DND-41 (cell line): ENCODE measurements around the gene CSNK1G1.

ENCODE experiments used
- ATAC-seq: fragments of 200-7000 bp; cut with Tn5 transposase; 3 replicates; pipeline ENCODE4 v1.9.1; 2021; ENCODE audit warnings: low read depth; ENCODE audit not compliant: insufficient read depth
- DNase-seq: peaks from one replicate; pipeline ENCODE4 v3.0.0-alpha.2; 2020
- H2AFZ ChIP-seq: 2 replicates; pipeline ENCODE4 v1.6.0; 2012; ENCODE audit warnings: low read depth, low read length
- H3K27ac ChIP-seq: 2 replicates; pipeline ENCODE4 v1.5.1; 2012; ENCODE audit warnings: low read length, inconsistent platforms
- H3K27me3 ChIP-seq: fragments of 200-600 bp; sonication (generic); 2 replicates; pipeline ENCODE4 v1.6.0; 2012; ENCODE audit warnings: low read length, mild to moderate bottlenecking, inconsistent platforms; ENCODE audit not compliant: insufficient read depth, poor library complexity
- H3K36me3 ChIP-seq: 2 replicates; pipeline ENCODE4 v1.5.1; 2012; ENCODE audit warnings: low read length, inconsistent platforms; ENCODE audit not compliant: insufficient read depth
- H3K4me1 ChIP-seq: 2 replicates; pipeline ENCODE4 v1.5.1; 2012; ENCODE audit warnings: mild to moderate bottlenecking, low read length; ENCODE audit not compliant: insufficient read depth
- H3K4me2 ChIP-seq: 2 replicates; pipeline ENCODE4 v1.6.0; 2012; ENCODE audit warnings: mild to moderate bottlenecking, moderate library complexity, low read length, inconsistent platforms; ENCODE audit not compliant: insufficient read depth
- H3K4me3 ChIP-seq, 2 experiments: fragments of 200-600 bp in 1 of 2; shearing (Covaris generic) in 1 of 2; 2 replicates each; pipeline ENCODE4 v1.5.1; 2012 to 2016; ENCODE audit warnings: inconsistent platforms in 2 of 2, low read length in 2 of 2, mild to moderate bottlenecking in 2 of 2, low read depth in 1 of 2, moderate library complexity in 1 of 2
- H3K79me2 ChIP-seq: 2 replicates; pipeline ENCODE4 v1.6.0; 2012; ENCODE audit warnings: low read length, inconsistent platforms; ENCODE audit not compliant: insufficient read depth
- H3K9ac ChIP-seq: 2 replicates; pipeline ENCODE4 v1.6.0; 2012; ENCODE audit warnings: low read depth, mild to moderate bottlenecking, inconsistent platforms, low read length, moderate library complexity
- H3K9me3 ChIP-seq: 2 replicates; pipeline ENCODE4 v1.5.1; 2012; ENCODE audit warnings: low read length, moderate library complexity, mild to moderate bottlenecking, inconsistent platforms; ENCODE audit not compliant: insufficient read depth, severe bottlenecking
- H4K20me1 ChIP-seq: 2 replicates; pipeline ENCODE4 v1.6.0; 2012; ENCODE audit warnings: low read length; ENCODE audit not compliant: insufficient read depth
- CTCF ChIP-seq: IDR thresholded peaks from 2 replicates; pipeline ENCODE4 v1.5.1; 2012; ENCODE audit warnings: borderline replicate concordance, low read length, moderate library complexity, mild to moderate bottlenecking; ENCODE audit not compliant: poor library complexity, severe bottlenecking; ENCODE audit errors: extremely low read depth
- EZH2 ChIP-seq: IDR thresholded peaks from 3 replicates; pipeline ENCODE4 v1.6.1; 2012; ENCODE audit warnings: borderline replicate concordance, low read depth, mild to moderate bottlenecking, moderate library complexity, low read length, inconsistent platforms; ENCODE audit not compliant: severe bottlenecking

The CSNK1G1 gene

DNA sequence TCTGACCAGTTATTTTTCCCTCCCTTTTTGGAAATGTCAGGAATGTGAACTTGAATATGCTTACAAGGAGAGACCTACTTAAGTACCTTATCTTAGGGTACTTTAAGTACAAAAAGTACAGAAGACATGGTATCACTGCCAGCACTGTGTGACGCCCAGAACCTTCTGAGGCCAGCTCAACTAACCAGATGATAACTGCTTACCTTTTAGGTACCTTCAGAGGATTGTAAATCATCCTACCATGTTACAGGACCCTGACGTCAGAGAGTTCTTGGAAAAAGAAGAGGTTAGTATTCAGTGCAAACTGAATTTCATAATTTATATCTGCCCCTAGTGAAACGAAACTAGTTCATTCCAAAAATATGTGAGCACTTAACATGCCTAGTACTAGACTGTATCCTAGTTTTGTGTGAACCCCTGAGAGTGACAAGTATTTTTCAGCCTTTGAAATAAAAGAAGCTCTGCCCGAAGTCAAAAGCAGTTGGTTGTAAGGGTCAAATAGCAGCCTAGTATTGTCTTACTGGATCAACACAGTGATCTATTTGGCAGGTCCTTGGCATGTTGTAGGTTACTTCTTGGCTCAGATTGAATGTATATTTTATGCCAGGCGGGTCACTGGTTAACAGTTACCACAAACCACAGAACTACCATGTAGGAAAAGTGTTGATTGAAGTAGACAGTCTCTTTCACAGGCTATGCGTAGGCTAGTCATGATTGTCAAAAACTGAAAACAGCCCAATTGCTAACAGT, 228.3 kb downstream of the CSNK1G1 start:
- Histone ChIP-seq H3K27ac (no peak overlapping the region), H3K79me2 (no peaks in the 10 kb centered on the region), H2AFZ (no peak overlapping the region), H3K4me2 (no peak overlapping the region), H3K4me1 (no peaks in the 10 kb centered on the region), H4K20me1 (no peaks in the 10 kb centered on the region), H3K9me3 (no peaks in the 10 kb centered on the region), H3K36me3 (peaks cover 84% of the 10 kb centered on the region), H3K4me3 (no peak overlapping the region), H3K9ac (no peak overlapping the region), H3K27me3 (no peaks in the 10 kb centered on the region)
- ATAC-seq (no peak), DNase-seq (no peak)
- TF ChIP-seq CTCF (no peak), EZH2 (no peak)

GRCh38 chr15:64125978-64126377, 230.0 kb downstream of the CSNK1G1 start:
- Histone ChIP-seq H3K4me2 (no peak overlapping the region), H3K36me3 (peaks cover 81% of the 10 kb centered on the region), H3K9me3 (no peaks in the 10 kb centered on the region), H3K27me3 (no peaks in the 10 kb centered on the region), H3K9ac (no peak overlapping the region), H3K79me2 (no peaks in the 10 kb centered on the region), H4K20me1 (no peaks in the 10 kb centered on the region), H3K4me3 (no peak overlapping the region), H2AFZ (no peak overlapping the region), H3K4me1 (no peaks in the 10 kb centered on the region), H3K27ac (no peak overlapping the region)
- ATAC-seq: no peak
- DNase-seq: no peak
- no peak for TF ChIP-seq EZH2
- TF ChIP-seq CTCF: no peak

- Histone ChIP-seq H3K27ac (no peak overlapping the region), H3K27me3 (no peaks in the 10 kb centered on the region), H3K9ac (no peak overlapping the region), H3K4me2 (no peak overlapping the region), H4K20me1 (no peaks in the 10 kb centered on the region), H3K4me3 (no peak overlapping the region), H3K36me3 (peaks cover 81% of the 10 kb centered on the region), H3K79me2 (no peaks in the 10 kb centered on the region), H3K4me1 (no peaks in the 10 kb centered on the region), H3K9me3 (no peaks in the 10 kb centered on the region), H2AFZ (no peak overlapping the region)
- TF ChIP-seq EZH2 (no peak), CTCF (no peak)
- DNase-seq: no peak
- no peak for ATAC-seq
These were observed 233.0 kb downstream of the CSNK1G1 start for GRCh38 chr15:64122936-64123351.
